Measurements from ENCODE around the gene ANKDD1A.

The ANKDD1A gene

GRCh38 chr15:64883997-64884511 lies 27.6 kb upstream of the ANKDD1A start (continued):
- TF ChIP-seq ZNF830 (tag by site-specific recombination; IDR thresholded peaks at IDR 0.05; ENCODE audit: low read depth): no peak
- TF ChIP-seq ZNF394 (tag by site-specific recombination; IDR thresholded peaks at IDR 0.05; ENCODE audit: borderline replicate concordance): no peak
- no peak for TF ChIP-seq ZNF302 (tag by site-specific recombination; IDR thresholded peaks at IDR 0.05; ENCODE audit: low read depth)
- TF ChIP-seq ZNF133 (tag by site-specific recombination; IDR thresholded peaks at IDR 0.05): no peak
- TF ChIP-seq KLF8 (tag by site-specific recombination; IDR thresholded peaks at IDR 0.05): no peak
- TF ChIP-seq ZNF530 (tag by site-specific recombination; IDR thresholded peaks at IDR 0.05; ENCODE audit: low read depth): no peak
- TF ChIP-seq, protein P1, sequence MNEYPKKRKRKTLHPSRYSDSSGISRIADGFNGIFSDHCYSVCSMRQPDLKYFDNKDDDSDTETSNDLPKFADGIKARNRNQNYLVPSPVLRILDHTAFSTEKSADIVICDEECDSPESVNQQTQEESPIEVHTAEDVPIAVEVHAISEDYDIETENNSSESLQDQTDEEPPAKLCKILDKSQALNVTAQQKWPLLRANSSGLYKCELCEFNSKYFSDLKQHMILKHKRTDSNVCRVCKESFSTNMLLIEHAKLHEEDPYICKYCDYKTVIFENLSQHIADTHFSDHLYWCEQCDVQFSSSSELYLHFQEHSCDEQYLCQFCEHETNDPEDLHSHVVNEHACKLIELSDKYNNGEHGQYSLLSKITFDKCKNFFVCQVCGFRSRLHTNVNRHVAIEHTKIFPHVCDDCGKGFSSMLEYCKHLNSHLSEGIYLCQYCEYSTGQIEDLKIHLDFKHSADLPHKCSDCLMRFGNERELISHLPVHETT (tag by site-specific recombination; IDR thresholded peaks at IDR 0.05): no peak
- TF ChIP-seq SCRT1 (tag by site-specific recombination; IDR thresholded peaks at IDR 0.05; ENCODE audit: borderline replicate concordance): no peak
- no peak for TF ChIP-seq ZNF623 (tag by site-specific recombination; IDR thresholded peaks at IDR 0.05)
- TF ChIP-seq ZNF416 (tag by site-specific recombination; IDR thresholded peaks at IDR 0.05): no peak
- TF ChIP-seq PRDM1 (tag by site-specific recombination; IDR thresholded peaks at IDR 0.05): no peak
- TF ChIP-seq ZNF184 (tag by site-specific recombination; IDR thresholded peaks at IDR 0.05): 0 out of 2 replicates have a peak, but pooled peaks have one; percentile 46
- TF ChIP-seq INSM2 (tag by site-specific recombination; IDR thresholded peaks at IDR 0.05): no peak
- TF ChIP-seq, protein P2, sequence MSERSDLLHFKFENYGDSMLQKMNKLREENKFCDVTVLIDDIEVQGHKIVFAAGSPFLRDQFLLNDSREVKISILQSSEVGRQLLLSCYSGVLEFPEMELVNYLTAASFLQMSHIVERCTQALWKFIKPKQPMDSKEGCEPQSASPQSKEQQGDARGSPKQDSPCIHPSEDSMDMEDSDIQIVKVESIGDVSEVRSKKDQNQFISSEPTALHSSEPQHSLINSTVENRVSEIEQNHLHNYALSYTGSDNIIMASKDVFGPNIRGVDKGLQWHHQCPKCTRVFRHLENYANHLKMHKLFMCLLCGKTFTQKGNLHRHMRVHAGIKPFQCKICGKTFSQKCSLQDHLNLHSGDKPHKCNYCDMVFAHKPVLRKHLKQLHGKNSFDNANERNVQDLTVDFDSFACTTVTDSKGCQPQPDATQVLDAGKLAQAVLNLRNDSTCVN (tag by site-specific recombination; optimal IDR thresholded peaks at IDR 0.05): no peak
- TF ChIP-seq, protein P3, sequence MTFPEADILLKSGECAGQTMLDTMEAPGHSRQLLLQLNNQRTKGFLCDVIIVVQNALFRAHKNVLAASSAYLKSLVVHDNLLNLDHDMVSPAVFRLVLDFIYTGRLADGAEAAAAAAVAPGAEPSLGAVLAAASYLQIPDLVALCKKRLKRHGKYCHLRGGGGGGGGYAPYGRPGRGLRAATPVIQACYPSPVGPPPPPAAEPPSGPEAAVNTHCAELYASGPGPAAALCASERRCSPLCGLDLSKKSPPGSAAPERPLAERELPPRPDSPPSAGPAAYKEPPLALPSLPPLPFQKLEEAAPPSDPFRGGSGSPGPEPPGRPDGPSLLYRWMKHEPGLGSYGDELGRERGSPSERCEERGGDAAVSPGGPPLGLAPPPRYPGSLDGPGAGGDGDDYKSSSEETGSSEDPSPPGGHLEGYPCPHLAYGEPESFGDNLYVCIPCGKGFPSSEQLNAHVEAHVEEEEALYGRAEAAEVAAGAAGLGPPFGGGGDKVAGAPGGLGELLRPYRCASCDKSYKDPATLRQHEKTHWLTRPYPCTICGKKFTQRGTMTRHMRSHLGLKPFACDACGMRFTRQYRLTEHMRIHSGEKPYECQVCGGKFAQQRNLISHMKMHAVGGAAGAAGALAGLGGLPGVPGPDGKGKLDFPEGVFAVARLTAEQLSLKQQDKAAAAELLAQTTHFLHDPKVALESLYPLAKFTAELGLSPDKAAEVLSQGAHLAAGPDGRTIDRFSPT (tag by site-specific recombination; IDR thresholded peaks at IDR 0.05): no peak
- TF ChIP-seq SP7 (tag by site-specific recombination; IDR thresholded peaks at IDR 0.05): peak; percentile 47; the same call in 1 of the 2 replicates
- TF ChIP-seq KLF7 (tag by site-specific recombination; IDR thresholded peaks at IDR 0.05; ENCODE audit: borderline replicate concordance): no peak
- peak; percentile 30; the same call in 1 of the 2 replicates for TF ChIP-seq GLIS2 (tag by site-specific recombination; IDR thresholded peaks at IDR 0.05)
- no peak for TF ChIP-seq TSHZ1 (tag by site-specific recombination; IDR thresholded peaks at IDR 0.05; ENCODE audit: borderline replicate concordance)
- TF ChIP-seq ZNF280C (tag by site-specific recombination; IDR thresholded peaks at IDR 0.05): no peak
- no peak for TF ChIP-seq ZNF248 (tag by site-specific recombination; IDR thresholded peaks at IDR 0.05)
- TF ChIP-seq ZNF426 (tag by site-specific recombination; IDR thresholded peaks at IDR 0.05): no peak
- TF ChIP-seq ZNF664 (tag by site-specific recombination; IDR thresholded peaks at IDR 0.05): no peak
- no peak for TF ChIP-seq GLI2 (tag by site-specific recombination; IDR thresholded peaks at IDR 0.05; ENCODE audit: borderline replicate concordance, low read depth)
- TF ChIP-seq SP2 (tag by site-specific recombination; IDR thresholded peaks at IDR 0.05): no peak

All from HEK293 (cell line).